GM19468 (cell line): ENCODE measurements around the gene CNRIP1.

Experiments used
- ATAC-seq: cut with Tn5 transposase; IDR thresholded peaks from one replicate; pipeline ENCODE4 v1.9.1; 2021; ENCODE audit warnings: mild to moderate bottlenecking, moderate library complexity, moderate number of reproducible peaks; ENCODE audit not compliant: unreplicated experiment; ENCODE audit errors: extremely low read depth

CNRIP1 gene

GRCh38 chr2:68294187-68294586, 25.6 kb downstream of the CNRIP1 start:
- ATAC-seq = no peak

- no peak for ATAC-seq
Measured at GRCh38 chr2:68293755-68294154, 26.0 kb downstream of the CNRIP1 start.

GRCh38 chr2:68293024-68293423, 26.7 kb downstream of the CNRIP1 start:
- no peak for ATAC-seq

GRCh38 chr2:68292108-68292710, 27.5 kb downstream of the CNRIP1 start:
- ATAC-seq = no peak

GRCh38 chr2:68291314-68291713, 28.4 kb downstream of the CNRIP1 start:
- ATAC-seq = no peak

- no peak for ATAC-seq
Measured at GRCh38 chr2:68290901-68291300, 28.8 kb downstream of the CNRIP1 start.

GRCh38 chr2:68287580-68288441, 31.9 kb downstream of the CNRIP1 start:
- ATAC-seq = no peak

- ATAC-seq = no peak
Measured at GRCh38 chr2:68284896-68285295, 34.9 kb downstream of the CNRIP1 start.

GRCh38 chr2:68283419-68283812, 36.3 kb downstream of the CNRIP1 start:
- no peak for ATAC-seq

- ATAC-seq = no peak
Measured at GRCh38 chr2:68282811-68283418, 36.8 kb downstream of the CNRIP1 start.

- ATAC-seq = no peak
Measured at GRCh38 chr2:68280796-68281195, 39.0 kb downstream of the CNRIP1 start.

GRCh38 chr2:68280348-68280747, 39.4 kb downstream of the CNRIP1 start:
- no peak for ATAC-seq

GRCh38 chr2:68279691-68280090, 40.1 kb downstream of the CNRIP1 start:
- ATAC-seq = no peak

- no peak for ATAC-seq
Measured at GRCh38 chr2:68278169-68278568, 41.6 kb downstream of the CNRIP1 start.

GRCh38 chr2:68274022-68274421, 45.7 kb downstream of the CNRIP1 start:
- no peak for ATAC-seq

GRCh38 chr2:68272246-68272994, 47.3 kb downstream of the CNRIP1 start:
- ATAC-seq = no peak

- no peak for ATAC-seq
Measured at GRCh38 chr2:68266655-68267054, 53.1 kb downstream of the CNRIP1 start.

- no peak for ATAC-seq
Measured at GRCh38 chr2:68263632-68264031, 56.1 kb downstream of the CNRIP1 start.

- no peak for ATAC-seq
Measured at GRCh38 chr2:68258851-68259250, 60.9 kb downstream of the CNRIP1 start.

GRCh38 chr2:68256093-68256450, 63.7 kb downstream of the CNRIP1 start:
- no peak for ATAC-seq
